Astrocyte (in vitro differentiated cells and primary cell): Measurements from ENCODE around the gene EFCC1.

Experiments used
- CTCF ChIP-seq: IDR thresholded peaks from 2 replicates; pipeline ENCODE4 v1.5.1; 2011; ENCODE audit warnings: low read depth, mild to moderate bottlenecking, inconsistent platforms, low read length, moderate library complexity; ENCODE audit not compliant: insufficient read depth
- EZH2 ChIP-seq: IDR thresholded peaks from 2 replicates; pipeline ENCODE4 v1.6.1; 2012; ENCODE audit warnings: mild to moderate bottlenecking, low read length, inconsistent platforms; ENCODE audit not compliant: insufficient read depth

GRCh38 chr3:129027544-129027880 is 26.4 kb downstream of the EFCC1 start:
- TF ChIP-seq CTCF, result no peak
- no peak for TF ChIP-seq EZH2
